Stimulated activated CD8-positive, alpha-beta memory T cell treated with anti-CD3 and anti-CD28 coated beads, Interleukin-7, amount 100 ng/mL, for 1 hour (primary cell): ENCODE results near the gene GZMA.

Experiments
- DNase-seq, 2 donors: peaks; one replicate each; pipeline ENCODE4 v3.0.0-alpha.2; 2020; ENCODE audit warnings: low read depth in 2 of 2

Gene GZMA

GRCh38 chr5:55110217-55110616 lies 7.8 kb downstream of the GZMA start:
- no peak for DNase-seq

- DNase-seq = no peak
These were observed 10.9 kb downstream of the GZMA start for GRCh38 chr5:55113327-55113726.

- DNase-seq = no peak
These were observed 11.6 kb downstream of the GZMA start for GRCh38 chr5:55114061-55114460.

GRCh38 chr5:55123365-55123764 lies 20.9 kb downstream of the GZMA start:
- DNase-seq = no peak

- no peak for DNase-seq
These were observed 31.7 kb downstream of the GZMA start for GRCh38 chr5:55134053-55134722.

- DNase-seq = no peak
These were observed 34.1 kb downstream of the GZMA start for GRCh38 chr5:55136521-55136920.

GRCh38 chr5:55140908-55141665 lies 38.6 kb downstream of the GZMA start:
- DNase-seq = no peak

GRCh38 chr5:55141945-55142690 lies 39.7 kb downstream of the GZMA start:
- DNase-seq = no peak

- no peak for DNase-seq
These were observed 41.2 kb downstream of the GZMA start for GRCh38 chr5:55143624-55144023.

- no peak for DNase-seq
These were observed 43.6 kb downstream of the GZMA start for GRCh38 chr5:55146080-55146479.

GRCh38 chr5:55146543-55147151 lies 44.2 kb downstream of the GZMA start:
- DNase-seq = peak; percentile 65 to 67

GRCh38 chr5:55149308-55149795 lies 46.9 kb downstream of the GZMA start:
- DNase-seq = no peak

- no peak for DNase-seq
These were observed 49.7 kb downstream of the GZMA start for GRCh38 chr5:55151923-55152842.

- DNase-seq = no peak
These were observed 52.4 kb downstream of the GZMA start for GRCh38 chr5:55154873-55155272.
